Smooth muscle cell (in vitro differentiated cells): ENCODE measurements around the gene MPG. TPM values are rescaled to one million over a fixed set of nuclear protein-coding genes. Genes with fewer than 3 reads are reported as not detected.
A peak's percentile ranks its signal among the peaks of the same experiment; 100 is the strongest.

ENCODE experiments used
- DNase-seq: peaks from one replicate; lab custom pipeline; 2025; ENCODE audit not compliant: unreplicated experiment; lab: John Stamatoyannopoulos, UW
- H2AFZ ChIP-seq: fragments of 200-600 bp; sonication (generic); 2 replicates; pipeline ENCODE4 v1.6.0; 2016; ENCODE audit warnings: antibody characterized with exemption, low read depth, mild to moderate bottlenecking
- H3F3A ChIP-seq: fragments of 200-600 bp; sonication (generic); 2 replicates; pipeline ENCODE4 v1.6.0; 2017; ENCODE audit warnings: antibody characterized with exemption, low read depth
- H3K27ac ChIP-seq: fragments of 200-600 bp; sonication (generic); 2 replicates; pipeline ENCODE4 v1.5.1; 2016; ENCODE audit warnings: low read depth, mild to moderate bottlenecking
- H3K27me3 ChIP-seq: fragments of 200-600 bp; sonication (generic); 2 replicates; pipeline ENCODE4 v1.6.1; 2016; ENCODE audit warnings: low read depth, mild to moderate bottlenecking
- H3K36me3 ChIP-seq: fragments of 200-600 bp; sonication (generic); 2 replicates; pipeline ENCODE4 v1.5.1; 2016; ENCODE audit warnings: low read depth
- H3K4me1 ChIP-seq: fragments of 200-600 bp; sonication (generic); 2 replicates; pipeline ENCODE4 v1.5.1; 2016; ENCODE audit warnings: low read depth
- H3K4me2 ChIP-seq: fragments of 200-600 bp; sonication (generic); 2 replicates; pipeline ENCODE4 v1.6.0; 2016; ENCODE audit warnings: mild to moderate bottlenecking
- H3K4me3 ChIP-seq: fragments of 200-600 bp; sonication (generic); 2 replicates; pipeline ENCODE4 v1.5.1; 2016; ENCODE audit warnings: mild to moderate bottlenecking
- H3K79me2 ChIP-seq: fragments of 200-600 bp; sonication (generic); 2 replicates; pipeline ENCODE4 v1.6.0; 2016; ENCODE audit warnings: low read depth, mild to moderate bottlenecking
- H3K9ac ChIP-seq: fragments of 200-600 bp; sonication (generic); 2 replicates; pipeline ENCODE4 v1.6.0; 2016; ENCODE audit warnings: low read depth
- H3K9me3 ChIP-seq: fragments of 200-600 bp; sonication (generic); replicated peaks from 2 replicates; pipeline ENCODE4 v1.5.1; 2016; ENCODE audit warnings: low read depth
- H4K20me1 ChIP-seq: fragments of 200-600 bp; sonication (generic); 2 replicates; pipeline ENCODE4 v1.6.0; 2016; ENCODE audit warnings: low read depth
- CTCF ChIP-seq: fragments of 200-600 bp; sonication (generic); IDR thresholded peaks from 2 replicates; pipeline ENCODE4 v1.5.1; 2017; ENCODE audit warnings: borderline replicate concordance, mild to moderate bottlenecking, antibody characterized with exemption; ENCODE audit not compliant: insufficient read depth, poor library complexity, severe bottlenecking
- WGBS: methylation state at CpG from one replicate; pipeline ENCODE4 v1.1.7; 2016; ENCODE audit warnings: low lambda C conversion rate; 5-methylcytosine and 5-hydroxymethylcytosine counted together
- polyA plus RNA-seq: library from polyadenylated mRNA; unstranded; fragments of >200 nt; fragmentation: Nextera tagmentation; extraction: Ambion mirVana; gene quantifications from 2 replicates; pipeline ENCODE4 v1.2.1, GENCODE V29; 2016
- total RNA-seq: library from RNA; depleted of rRNA; stranded (reverse); fragments of >200 nt; gene quantifications from 2 replicates; pipeline ENCODE4 v1.2.3, GENCODE V29; 2014

The MPG gene
- total and polyA plus RNA-seq, 2 experiments from 2014 or later = 84.7 to 120 TPM

GRCh38 chr16:67183-67791, 10.7 kb upstream of the MPG start:
- no peaks in the 10 kb centered on the region for H3F3A ChIP-seq
- H4K20me1 ChIP-seq = peaks cover 85% of the 10 kb centered on the region
- peaks cover 64% of the 10 kb centered on the region for H3K79me2 ChIP-seq
- peaks cover 23% of the 10 kb centered on the region for H3K4me1 ChIP-seq
- no peak overlapping the region for H3K9ac ChIP-seq
- H3K9me3 ChIP-seq = no peaks in the 10 kb centered on the region
- H3K4me2 ChIP-seq = no peak overlapping the region
- no peaks in the 10 kb centered on the region for H3K27me3 ChIP-seq
- 94% methylated on average over 10 of the region's 10 CpGs for WGBS
- no peak overlapping the region for H2AFZ ChIP-seq
- no peak overlapping the region for H3K27ac ChIP-seq
- no peak for TF ChIP-seq CTCF
- no peak overlapping the region for H3K4me3 ChIP-seq
- DNase-seq = no peak
- H3K36me3 ChIP-seq = no peaks in the 10 kb centered on the region

DNA sequence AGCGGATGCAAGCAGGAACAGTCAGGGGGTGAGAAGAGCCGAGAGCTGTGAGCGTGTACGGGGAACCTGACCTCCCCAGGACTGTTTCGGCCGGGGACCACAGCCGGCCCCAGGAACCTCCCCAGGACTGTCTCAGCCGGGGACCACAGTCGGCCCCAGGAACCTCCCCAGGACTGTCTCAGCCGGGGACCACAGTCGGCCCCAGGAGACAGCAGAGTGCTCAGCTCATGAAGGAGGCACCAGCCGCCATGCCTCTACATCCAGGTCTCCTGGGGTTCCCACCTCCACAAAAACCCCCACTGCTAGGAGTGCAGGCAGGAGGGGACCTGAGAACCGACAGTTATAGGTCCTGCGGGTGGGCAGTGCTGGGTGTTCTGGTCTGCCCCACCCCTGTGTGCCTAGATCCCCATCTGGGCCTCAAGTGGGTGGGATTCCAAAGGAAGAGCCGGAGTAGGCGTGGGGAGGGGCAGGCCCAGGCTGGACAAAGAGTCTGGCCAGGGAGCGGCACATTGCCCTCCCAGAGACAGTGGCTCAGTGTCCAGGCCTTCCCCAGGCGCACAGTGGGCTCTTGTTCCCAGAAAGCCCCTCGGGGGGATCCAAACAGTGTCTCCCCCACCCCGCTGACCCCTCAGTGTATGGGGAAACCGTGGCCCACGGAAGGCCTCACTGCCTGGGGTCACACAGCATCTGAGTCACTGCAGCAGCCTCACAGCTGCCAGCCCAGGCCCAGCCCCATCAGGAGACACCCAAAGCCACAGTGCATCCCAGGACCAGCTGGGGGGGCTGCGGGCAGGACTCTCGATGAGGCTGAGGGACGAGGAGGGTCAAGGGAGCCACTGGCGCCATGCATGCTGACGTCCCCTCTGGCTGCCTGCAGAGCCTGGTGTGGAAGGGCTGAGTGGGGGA, 9.9 kb upstream of the MPG start:
- Histone ChIP-seq H3K79me2 (peaks cover 64% of the 10 kb centered on the region), H3K4me2 (peak overlapping the region; percentile 65), H4K20me1 (peaks cover 82% of the 10 kb centered on the region), H3F3A (no peaks in the 10 kb centered on the region), H3K27me3 (no peaks in the 10 kb centered on the region), H3K9ac (peak overlapping the region; percentile 28), H3K9me3 (no peaks in the 10 kb centered on the region), H3K36me3 (no peaks in the 10 kb centered on the region), H3K27ac (peak overlapping the region; percentile 35), H3K4me1 (peaks cover 29% of the 10 kb centered on the region), H3K4me3 (no peak overlapping the region), H2AFZ (no peak overlapping the region)
- no peak for DNase-seq
- WGBS = 72% methylated on average over 26 of the region's 27 CpGs
- no peak for TF ChIP-seq CTCF

GRCh38 chr16:69181-69580, 8.8 kb upstream of the MPG start:
- Histone ChIP-seq H3K4me3 (no peak overlapping the region), H3F3A (peaks cover 3% of the 10 kb centered on the region), H2AFZ (no peak overlapping the region), H3K9ac (no peak overlapping the region), H3K79me2 (peaks cover 64% of the 10 kb centered on the region), H4K20me1 (peaks cover 71% of the 10 kb centered on the region), H3K27me3 (no peaks in the 10 kb centered on the region), H3K9me3 (no peaks in the 10 kb centered on the region), H3K4me1 (peaks cover 30% of the 10 kb centered on the region), H3K4me2 (peak overlapping the region; percentile 65), H3K36me3 (no peaks in the 10 kb centered on the region), H3K27ac (no peak overlapping the region)
- WGBS = 77% methylated on average over 8 of the region's 8 CpGs
- no peak for TF ChIP-seq CTCF
- no peak for DNase-seq
